Thymus (tissue), 11 donors: ENCODE data around the gene CILP2. TPM values are rescaled to one million over a fixed set of nuclear protein-coding genes. Genes with fewer than 3 reads are reported as not detected.

Experiments used
- DNase-seq, 9 donors: peaks; one replicate each; pipeline ENCODE4 v3.0.0-alpha.2; 2013; ENCODE audit warnings: low spot score in 9 of 9, low read depth in 6 of 9, missing footprints in 1 of 9
- H3K27ac ChIP-seq, 2 donors: one replicate each; pipeline ENCODE4 v1.5.1; 2013; ENCODE audit warnings: control low read depth in 1 of 2, low read depth in 1 of 2, low read length in 1 of 2, mild to moderate bottlenecking in 1 of 2, moderate library complexity in 1 of 2
- H3K27me3 ChIP-seq, 2 donors: one replicate each; pipeline ENCODE4 v1.5.1; 2013; ENCODE audit warnings: low read length in 1 of 2; ENCODE audit not compliant: control insufficient read depth in 2 of 2, insufficient read depth in 1 of 2
- H3K36me3 ChIP-seq, 2 donors: one replicate each; pipeline ENCODE4 v1.5.1; 2013; ENCODE audit warnings: low read length in 1 of 2, mild to moderate bottlenecking in 1 of 2, moderate library complexity in 1 of 2; ENCODE audit not compliant: control insufficient read depth in 2 of 2, insufficient read depth in 2 of 2
- H3K4me1 ChIP-seq, 2 donors: one replicate each; pipeline ENCODE4 v1.5.1; 2013; ENCODE audit warnings: low read length in 2 of 2; ENCODE audit not compliant: control insufficient read depth in 2 of 2, insufficient read depth in 2 of 2
- H3K4me3 ChIP-seq, 2 donors: one replicate each; pipeline ENCODE4 v1.5.1; 2013; ENCODE audit warnings: low read length in 2 of 2, control low read depth in 1 of 2, mild to moderate bottlenecking in 1 of 2
- H3K9me3 ChIP-seq, 2 donors: one replicate each; pipeline ENCODE4 v1.5.1; 2013; ENCODE audit warnings: low read length in 1 of 2, mild to moderate bottlenecking in 1 of 2; ENCODE audit not compliant: control insufficient read depth in 2 of 2, insufficient read depth in 1 of 2
- WGBS: extraction: QIAGEN DNeasy Blood & Tissue Kit; methylation state at CpG from one replicate; pipeline ENCODE4 v1.1.7; 2013; 5-methylcytosine and 5-hydroxymethylcytosine counted together
- polyA plus RNA-seq: library from polyadenylated mRNA; stranded (reverse); fragments of 200-250 nt; gene quantifications from one replicate; pipeline ENCODE4 v1.2.3, GENCODE V29; 2013
- total RNA-seq: library from RNA; stranded (reverse); fragments of 120-200 nt; gene quantifications from one replicate; pipeline ENCODE4 v1.2.4, GENCODE V29; 2013
- donor health status: healthy.

CILP2 gene
- total and polyA plus RNA-seq, 2 donors: 0.09 to 0.23 TPM

DNA sequence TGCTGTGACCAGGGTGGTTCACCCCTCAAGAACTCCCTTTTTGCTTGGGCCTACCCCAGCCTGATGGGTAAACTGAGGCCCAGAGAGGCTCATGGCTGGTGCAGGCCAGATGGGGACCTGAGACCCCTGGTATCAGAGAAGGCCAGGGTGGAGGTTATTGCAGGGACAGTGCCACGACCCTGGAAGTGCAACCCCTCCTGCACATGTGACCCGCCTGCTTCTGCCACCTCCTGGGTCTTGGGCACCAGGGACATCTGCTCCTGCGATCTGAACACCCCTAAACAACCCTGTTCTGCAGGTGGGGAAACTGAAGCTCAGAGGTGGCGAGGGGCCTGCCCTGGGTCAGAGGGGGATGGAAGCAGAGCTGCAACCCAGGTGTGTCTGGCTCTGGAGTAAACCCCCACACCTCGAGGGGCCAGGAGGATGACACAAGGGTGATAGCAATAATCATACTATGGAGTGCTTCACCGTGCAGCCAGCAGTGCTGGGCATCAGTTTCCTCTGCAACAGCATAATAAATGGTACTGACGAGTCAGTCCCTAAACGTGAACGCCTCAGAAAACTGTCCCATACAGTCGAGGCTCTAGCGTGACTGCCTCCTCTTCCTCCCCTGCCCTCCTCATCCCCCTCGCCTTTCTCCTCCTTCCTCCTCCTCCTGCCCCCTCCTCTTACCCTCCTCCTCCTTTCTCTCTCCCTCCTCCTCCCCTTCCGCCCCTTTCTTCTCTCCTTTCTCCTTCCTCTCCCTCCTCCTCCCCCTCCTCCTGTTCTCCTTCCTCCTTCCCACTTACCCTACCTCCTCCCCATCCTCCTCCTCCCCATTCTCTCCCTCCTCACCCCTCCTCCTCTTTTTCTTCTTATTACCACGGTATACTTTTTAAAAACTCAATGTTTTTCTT is 5.0 kb upstream of the CILP2 start:
- Histone ChIP-seq H3K36me3 (peaks cover 8 to 15% of the 10 kb centered on the region in 2 donors), H3K4me3 (no peak overlapping the region), H3K9me3 (peaks cover 0 to 9% of the 10 kb centered on the region in 2 donors), H3K27ac (peak overlapping the region in 1 of 2 donors; percentile 32), H3K27me3 (peaks cover 8 to 20% of the 10 kb centered on the region in 2 donors), H3K4me1 (peaks cover 4 to 24% of the 10 kb centered on the region in 2 donors)
- 82% methylated on average over 14 of the region's 14 CpGs for WGBS
- no peak for DNase-seq

DNA sequence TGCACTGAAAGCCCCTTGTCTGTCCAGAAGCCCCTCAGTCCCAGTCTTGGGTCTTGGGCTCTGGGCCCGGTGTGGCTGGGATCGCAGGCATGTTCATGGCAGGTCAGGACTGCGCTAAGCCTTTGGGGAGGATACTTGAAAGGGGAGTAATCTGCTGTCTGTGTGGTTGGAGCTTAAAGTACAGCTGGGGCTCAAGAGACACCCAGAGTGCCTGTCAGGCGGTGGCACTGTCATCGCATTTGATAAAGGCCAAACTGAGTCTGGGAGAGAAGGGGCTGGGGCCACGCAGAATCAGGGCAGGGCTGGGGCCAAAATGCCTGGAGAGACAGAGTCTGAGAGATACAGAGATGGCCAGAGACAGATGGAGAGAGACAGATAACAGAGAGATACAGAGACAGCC is 4.2 kb upstream of the CILP2 start:
- H3K27me3 ChIP-seq: peaks cover 16 to 28% of the 10 kb centered on the region in 2 donors
- DNase-seq: no peak
- H3K4me3 ChIP-seq: no peak overlapping the region
- WGBS: 94% methylated on average over 6 of the region's 6 CpGs
- peaks cover 2 to 8% of the 10 kb centered on the region in 2 donors for H3K36me3 ChIP-seq
- peaks cover 9 to 31% of the 10 kb centered on the region in 2 donors for H3K4me1 ChIP-seq
- no peak overlapping the region for H3K27ac ChIP-seq
- H3K9me3 ChIP-seq: peaks cover 0 to 9% of the 10 kb centered on the region in 2 donors

DNA sequence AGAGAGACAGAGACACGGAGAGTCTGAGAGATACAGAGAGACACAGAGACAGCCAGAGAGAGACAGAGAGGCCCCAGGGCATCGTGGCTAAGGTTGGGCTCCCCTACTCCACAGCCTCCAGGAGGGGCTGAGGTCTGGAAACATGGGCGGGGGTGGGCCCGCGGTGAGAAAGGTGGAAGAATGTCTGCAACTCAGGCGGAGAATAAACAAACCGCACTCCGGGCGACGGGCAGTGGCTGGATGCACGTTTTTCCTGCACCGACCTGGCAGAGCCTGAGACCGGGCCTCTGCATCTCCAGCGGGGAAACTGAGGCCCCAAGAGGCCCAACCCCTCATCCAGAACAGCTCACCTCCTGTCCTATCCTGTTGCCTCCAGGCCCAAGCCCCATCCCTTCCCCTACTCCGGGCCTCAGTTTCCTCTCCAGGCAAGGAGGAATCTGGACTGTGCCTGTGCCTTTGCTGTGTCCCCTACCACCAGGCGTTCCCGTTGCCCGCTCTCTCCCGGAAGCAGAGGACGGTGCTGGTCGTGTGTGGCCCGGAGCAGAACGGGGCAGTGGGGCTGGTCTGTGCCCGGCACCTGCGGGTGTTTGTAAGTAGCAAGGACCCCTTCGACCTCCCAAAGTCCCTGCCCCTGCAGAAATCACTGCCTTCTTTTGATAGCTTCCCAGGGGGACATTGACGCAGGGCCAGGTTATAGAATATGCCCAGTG is 3.4 kb upstream of the CILP2 start:
- no peak for DNase-seq
- Histone ChIP-seq H3K36me3 (peaks cover 0 to 2% of the 10 kb centered on the region in 2 donors), H3K27me3 (peaks cover 22 to 37% of the 10 kb centered on the region in 2 donors), H3K4me3 (no peak overlapping the region), H3K27ac (no peak overlapping the region), H3K4me1 (peaks cover 9 to 33% of the 10 kb centered on the region in 2 donors), H3K9me3 (peaks cover 0 to 9% of the 10 kb centered on the region in 2 donors)
- WGBS: 94% methylated on average over 27 of the region's 27 CpGs

DNA sequence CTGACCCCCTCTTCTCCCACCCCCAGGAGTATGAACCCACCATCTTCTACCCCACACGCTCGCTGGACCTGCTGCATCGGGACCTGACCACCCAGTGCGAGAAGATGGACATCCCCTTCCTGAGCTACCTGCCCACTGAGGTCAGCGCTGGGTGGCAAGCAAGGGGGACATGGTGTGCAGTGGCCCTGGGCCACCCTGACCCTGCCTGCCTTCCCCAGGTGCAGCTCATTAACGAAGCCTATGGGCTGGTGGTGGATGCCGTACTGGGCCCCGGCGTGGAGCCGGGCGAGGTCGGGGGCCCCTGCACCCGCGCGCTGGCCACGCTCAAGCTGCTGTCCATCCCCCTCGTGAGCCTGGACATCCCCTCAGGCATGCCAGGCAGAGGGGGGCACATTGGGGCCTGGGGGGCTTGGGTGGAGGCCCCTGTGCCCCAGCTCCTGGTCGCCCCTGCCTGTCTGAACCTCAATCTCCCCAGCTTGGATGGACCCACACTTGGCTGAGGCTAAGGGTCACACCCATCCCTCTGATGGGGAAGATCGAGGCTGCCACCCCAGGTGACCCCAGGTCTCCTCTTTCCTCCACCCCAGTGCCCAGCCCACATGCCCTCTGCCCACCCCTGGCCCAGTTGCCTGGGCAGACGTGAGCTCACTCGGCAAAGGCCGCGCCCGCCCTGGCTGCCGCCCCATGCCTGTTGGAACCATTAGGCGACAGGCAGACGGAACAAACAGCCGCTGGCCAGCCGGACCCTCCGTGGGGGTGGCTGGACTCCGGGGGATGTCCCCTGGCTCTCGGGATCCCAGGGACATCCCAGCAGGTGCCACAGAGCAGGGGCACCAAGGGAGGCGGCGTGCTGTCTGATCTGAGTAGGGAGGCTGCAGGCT is 2.5 kb upstream of the CILP2 start:
- H3K27me3 ChIP-seq: peaks cover 30 to 45% of the 10 kb centered on the region in 2 donors
- H3K9me3 ChIP-seq: peaks cover 0 to 11% of the 10 kb centered on the region in 2 donors
- 97% methylated on average over 34 of the region's 34 CpGs for WGBS
- H3K4me3 ChIP-seq: no peak overlapping the region
- no peak for DNase-seq
- no peak overlapping the region for H3K27ac ChIP-seq
- peaks cover 9 to 34% of the 10 kb centered on the region in 2 donors for H3K4me1 ChIP-seq
- no peaks in the 10 kb centered on the region for H3K36me3 ChIP-seq

DNA sequence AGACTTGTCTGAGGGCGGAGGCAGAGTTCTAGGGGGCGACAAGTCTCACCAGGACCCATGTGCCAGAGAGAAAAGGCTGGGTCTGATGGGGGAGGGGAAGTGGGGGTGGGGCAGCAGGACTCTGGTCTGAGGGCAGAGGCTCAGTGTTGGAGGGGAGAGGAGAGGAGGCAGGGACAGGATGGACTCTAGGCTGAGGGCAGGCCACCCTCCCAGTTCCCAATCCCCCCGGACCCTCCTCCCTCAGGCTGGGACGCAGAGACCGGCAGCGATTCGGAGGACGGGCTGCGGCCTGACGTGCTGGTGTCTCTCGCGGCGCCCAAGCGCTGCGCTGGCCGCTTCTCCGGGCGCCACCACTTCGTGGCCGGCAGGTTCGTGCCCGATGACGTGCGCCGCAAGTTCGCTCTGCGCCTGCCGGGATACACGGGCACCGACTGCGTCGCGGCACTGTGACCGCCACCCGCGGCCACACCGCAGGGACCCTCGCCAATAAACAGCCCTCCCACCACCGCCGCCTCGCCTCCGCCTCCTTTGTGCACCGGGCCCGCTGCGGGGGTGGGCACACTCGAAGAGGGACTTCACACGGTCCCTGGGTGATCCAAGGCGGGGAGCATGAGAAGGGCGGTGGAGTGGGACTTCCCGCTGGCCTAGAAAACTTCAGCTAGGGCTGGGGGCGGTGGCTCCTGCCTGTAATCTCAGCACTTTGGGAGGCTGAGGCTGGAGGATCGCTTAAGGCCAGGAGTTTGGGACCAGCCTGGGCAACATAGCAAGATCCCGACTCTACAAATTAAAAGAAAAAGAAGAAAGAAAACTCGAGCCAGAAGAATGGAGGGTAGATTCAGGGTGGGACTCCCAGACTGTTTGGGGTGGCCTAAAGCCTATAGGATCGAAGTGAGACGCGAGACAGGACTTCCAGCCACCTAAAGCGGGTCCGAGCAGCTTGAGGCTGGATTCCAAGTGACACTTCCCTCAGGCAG is 703 bp upstream of the CILP2 start:
- Histone ChIP-seq H3K4me3 (no peak overlapping the region), H3K27me3 (peaks cover 40 to 63% of the 10 kb centered on the region in 2 donors), H3K27ac (no peak overlapping the region), H3K9me3 (peaks cover 0 to 19% of the 10 kb centered on the region in 2 donors), H3K36me3 (no peaks in the 10 kb centered on the region), H3K4me1 (peaks cover 19 to 41% of the 10 kb centered on the region in 2 donors)
- WGBS: 55% methylated on average over 59 of the region's 59 CpGs
- DNase-seq: no peak

- peaks cover 1 to 20% of the 10 kb centered on the region in 2 donors for H3K9me3 ChIP-seq
- 43% methylated on average over 7 of the region's 7 CpGs for WGBS
- no peak for DNase-seq
- no peak overlapping the region for H3K4me3 ChIP-seq
- peaks cover 16 to 27% of the 10 kb centered on the region in 2 donors for H3K4me1 ChIP-seq
- H3K27me3 ChIP-seq: peaks cover 40 to 64% of the 10 kb centered on the region in 2 donors
- H3K27ac ChIP-seq: no peak overlapping the region
- H3K36me3 ChIP-seq: no peaks in the 10 kb centered on the region
Measured at GRCh38 chr19:19538785-19539166, 711 bp downstream of the CILP2 start.

GRCh38 chr19:19539698-19540063 is 1.6 kb downstream of the CILP2 start:
- Histone ChIP-seq H3K36me3 (no peaks in the 10 kb centered on the region), H3K27ac (no peak overlapping the region), H3K4me1 (peaks cover 16 to 27% of the 10 kb centered on the region in 2 donors), H3K9me3 (peaks cover 1 to 29% of the 10 kb centered on the region in 2 donors), H3K4me3 (no peak overlapping the region), H3K27me3 (peaks cover 40 to 64% of the 10 kb centered on the region in 2 donors)
- DNase-seq: no peak
- WGBS: 41% methylated on average over 19 of the region's 19 CpGs
